ENCODE measurements around the gene ADIPOQ. TPM values are rescaled to one million over a fixed set of nuclear protein-coding genes. Genes with fewer than 3 reads are reported as not detected.
"Not testable (repeated sequence)": the region's sequence is repeated elsewhere in the genome, so short reads cannot be mapped to it uniquely, and the experiment has no call there.

Gene ADIPOQ
- polyA plus RNA-seq, 1 donor (not counting 4 experiments of a cell fraction or from before 2014, with no cell fraction given) = not detected

GRCh38 chr3:186871403-186871924 lies 29.0 kb downstream of the ADIPOQ start:
- no peak for FAIRE-seq
- Histone ChIP-seq H3K9me1 (ENCODE audit: control insufficient read depth, extremely low read depth, insufficient read depth, low read length) (no peaks in the 10 kb centered on the region), H3K36me3 (ENCODE audit: control insufficient read depth in 2 of 2, extremely low read depth in 1 of 2, insufficient read depth in 2 of 2, low read length in 2 of 2) (no peaks in the 10 kb centered on the region)

GRCh38 chr3:186873796-186874195 lies 31.3 kb downstream of the ADIPOQ start:
- H3K4me3 ChIP-seq (ENCODE audit: control insufficient read depth in 2 of 3, extremely low read depth in 1 of 3, insufficient read depth in 2 of 3, low read depth in 1 of 3, low read length in 3 of 3); FAIRE-seq; H3K27ac ChIP-seq (ENCODE audit: control insufficient read depth, insufficient read depth, low read length); DNase-seq (ENCODE audit: low read depth, low spot score); H3K36me3 ChIP-seq (ENCODE audit: control insufficient read depth in 2 of 2, extremely low read depth in 1 of 2, insufficient read depth in 2 of 2, low read length in 2 of 2); H4K20me1 ChIP-seq (ENCODE audit: control insufficient read depth, extremely low read depth, insufficient read depth, low read length); H3K79me2 ChIP-seq (ENCODE audit: control insufficient read depth, insufficient read depth, low read length); H3K4me2 ChIP-seq (ENCODE audit: control insufficient read depth, extremely low read depth, insufficient read depth, low read depth, low read length); dilution Hi-C loops (cut with MboI; ENCODE audit: extremely low pct_ligation_motif_present, low sequenced_read_pairs); H3K4me1 ChIP-seq (ENCODE audit: control insufficient read depth, extremely low read depth, insufficient read depth, low read length); H3K9me3 ChIP-seq (ENCODE audit: control insufficient read depth, low read depth, low read length); H3K27me3 ChIP-seq (ENCODE audit: control insufficient read depth, extremely low read depth, insufficient read depth, low read length); H2AFZ ChIP-seq (ENCODE audit: control insufficient read depth, low read length); H3K9me1 ChIP-seq (ENCODE audit: control insufficient read depth, extremely low read depth, insufficient read depth, low read length); H3K9ac ChIP-seq (ENCODE audit: control insufficient read depth, extremely low read depth, insufficient read depth, low read length): not testable (repeated sequence)

More at GRCh38 chr3:186871403-186871924, 29.0 kb downstream of the ADIPOQ start:
- H3K27ac ChIP-seq (ENCODE audit: control insufficient read depth, insufficient read depth, low read length) = no peak overlapping the region
- no peak overlapping the region for H3K9ac ChIP-seq (ENCODE audit: control insufficient read depth, extremely low read depth, insufficient read depth, low read length)
- H3K4me3 ChIP-seq (ENCODE audit: control insufficient read depth in 2 of 3, extremely low read depth in 1 of 3, insufficient read depth in 2 of 3, low read depth in 1 of 3, low read length in 3 of 3) = no peak overlapping the region
- no peaks in the 10 kb centered on the region for H4K20me1 ChIP-seq (ENCODE audit: control insufficient read depth, extremely low read depth, insufficient read depth, low read length)
- no peak overlapping the region for H3K4me2 ChIP-seq (ENCODE audit: control insufficient read depth, extremely low read depth, insufficient read depth, low read depth, low read length)
- no peak for TF ChIP-seq CTCF (optimal IDR thresholded peaks at IDR 0.05 in 1 of 3, IDR thresholded peaks at IDR 0.05 in 1 of 3, conservative IDR thresholded peaks at IDR 0.05 in 1 of 3; ENCODE audit: extremely low read depth in 1 of 3, insufficient read depth in 2 of 3, low read length in 3 of 3)
- no peak for TF ChIP-seq EZH2 (IDR thresholded peaks at IDR 0.05; ENCODE audit: low read length)
- no peaks in the 10 kb centered on the region for H3K4me1 ChIP-seq (ENCODE audit: control insufficient read depth, extremely low read depth, insufficient read depth, low read length)
- no peaks in the 10 kb centered on the region for H3K9me3 ChIP-seq (ENCODE audit: control insufficient read depth, low read depth, low read length)
- no peaks in the 10 kb centered on the region for H3K27me3 ChIP-seq (ENCODE audit: control insufficient read depth, extremely low read depth, insufficient read depth, low read length)
- H2AFZ ChIP-seq (ENCODE audit: control insufficient read depth, low read length) = no peak overlapping the region
- H3K79me2 ChIP-seq (ENCODE audit: control insufficient read depth, insufficient read depth, low read length) = no peaks in the 10 kb centered on the region
- no peak for DNase-seq (ENCODE audit: low read depth, low spot score)
- dilution Hi-C loops (cut with MboI; ENCODE audit: extremely low pct_ligation_motif_present, low sequenced_read_pairs) = no loop called here

- DNase-seq (ENCODE audit: low read depth, low spot score); H3K9me3 ChIP-seq (ENCODE audit: control insufficient read depth, low read depth, low read length); H3K27ac ChIP-seq (ENCODE audit: control insufficient read depth, insufficient read depth, low read length); H3K4me3 ChIP-seq (ENCODE audit: control insufficient read depth in 2 of 3, extremely low read depth in 1 of 3, insufficient read depth in 2 of 3, low read depth in 1 of 3, low read length in 3 of 3); FAIRE-seq; dilution Hi-C loops (cut with MboI; ENCODE audit: extremely low pct_ligation_motif_present, low sequenced_read_pairs); H3K4me1 ChIP-seq (ENCODE audit: control insufficient read depth, extremely low read depth, insufficient read depth, low read length); H3K79me2 ChIP-seq (ENCODE audit: control insufficient read depth, insufficient read depth, low read length); H3K36me3 ChIP-seq (ENCODE audit: control insufficient read depth in 2 of 2, extremely low read depth in 1 of 2, insufficient read depth in 2 of 2, low read length in 2 of 2); H4K20me1 ChIP-seq (ENCODE audit: control insufficient read depth, extremely low read depth, insufficient read depth, low read length); H3K4me2 ChIP-seq (ENCODE audit: control insufficient read depth, extremely low read depth, insufficient read depth, low read depth, low read length); H3K27me3 ChIP-seq (ENCODE audit: control insufficient read depth, extremely low read depth, insufficient read depth, low read length); H3K9ac ChIP-seq (ENCODE audit: control insufficient read depth, extremely low read depth, insufficient read depth, low read length); H2AFZ ChIP-seq (ENCODE audit: control insufficient read depth, low read length); H3K9me1 ChIP-seq (ENCODE audit: control insufficient read depth, extremely low read depth, insufficient read depth, low read length): not testable (repeated sequence)
These were observed 31.7 kb downstream of the ADIPOQ start for GRCh38 chr3:186874216-186874615.

GRCh38 chr3:186874841-186875240 lies 32.3 kb downstream of the ADIPOQ start:
- H3K27ac ChIP-seq (ENCODE audit: control insufficient read depth, insufficient read depth, low read length); H3K9me3 ChIP-seq (ENCODE audit: control insufficient read depth, low read depth, low read length); H3K4me1 ChIP-seq (ENCODE audit: control insufficient read depth, extremely low read depth, insufficient read depth, low read length); dilution Hi-C loops (cut with MboI; ENCODE audit: extremely low pct_ligation_motif_present, low sequenced_read_pairs); H3K4me2 ChIP-seq (ENCODE audit: control insufficient read depth, extremely low read depth, insufficient read depth, low read depth, low read length); FAIRE-seq; H3K9me1 ChIP-seq (ENCODE audit: control insufficient read depth, extremely low read depth, insufficient read depth, low read length); H3K27me3 ChIP-seq (ENCODE audit: control insufficient read depth, extremely low read depth, insufficient read depth, low read length); H2AFZ ChIP-seq (ENCODE audit: control insufficient read depth, low read length); DNase-seq (ENCODE audit: low read depth, low spot score); H3K9ac ChIP-seq (ENCODE audit: control insufficient read depth, extremely low read depth, insufficient read depth, low read length); H3K4me3 ChIP-seq (ENCODE audit: control insufficient read depth in 2 of 3, extremely low read depth in 1 of 3, insufficient read depth in 2 of 3, low read depth in 1 of 3, low read length in 3 of 3); H4K20me1 ChIP-seq (ENCODE audit: control insufficient read depth, extremely low read depth, insufficient read depth, low read length); H3K36me3 ChIP-seq (ENCODE audit: control insufficient read depth in 2 of 2, extremely low read depth in 1 of 2, insufficient read depth in 2 of 2, low read length in 2 of 2); H3K79me2 ChIP-seq (ENCODE audit: control insufficient read depth, insufficient read depth, low read length): not testable (repeated sequence)
